HG03558 (cell line): Measurements from ENCODE around the gene ARPC2.
"Not testable (repeated sequence)": the region's sequence is repeated elsewhere in the genome, so short reads cannot be mapped to it uniquely, and the experiment has no call there.

ENCODE experiments used
- ATAC-seq: cut with Tn5 transposase; IDR thresholded peaks from one replicate; pipeline ENCODE4 v1.9.1; 2021; ENCODE audit warnings: moderate number of reproducible peaks; ENCODE audit not compliant: unreplicated experiment; ENCODE audit errors: extremely low read depth

ARPC2 gene

DNA sequence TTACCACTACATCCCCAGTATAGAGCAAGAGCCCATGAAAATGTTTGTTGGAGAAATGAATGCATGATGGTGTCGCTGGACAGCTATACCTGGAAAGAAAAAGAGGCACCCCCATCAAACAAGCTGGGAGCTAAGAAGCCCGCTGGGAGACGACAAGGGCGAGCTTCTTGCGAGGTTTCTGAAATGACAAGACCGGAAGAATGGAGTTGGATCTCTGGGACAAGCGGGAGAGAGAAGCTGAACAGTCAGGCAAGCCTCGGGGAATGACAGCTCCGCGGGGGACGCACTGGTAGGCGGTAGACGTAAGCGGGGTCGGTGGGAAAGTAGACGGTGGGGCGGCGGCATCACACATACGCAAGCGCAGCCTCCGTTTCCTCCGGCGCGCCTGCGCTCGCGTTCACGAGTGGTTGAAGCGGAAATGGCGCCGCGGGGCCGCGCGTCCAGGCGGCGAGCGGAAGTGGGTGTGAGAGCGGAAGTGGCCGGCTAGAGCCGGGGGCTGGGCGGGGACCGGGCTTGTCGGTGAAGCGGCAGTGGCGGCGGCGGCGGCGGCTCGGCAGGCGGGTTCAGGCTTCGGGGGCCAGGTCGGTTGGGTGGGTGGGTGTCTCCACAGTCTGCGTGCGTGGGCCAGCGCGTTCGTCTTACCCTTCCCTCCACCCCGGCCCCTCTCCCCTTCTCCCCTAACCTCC, at the start of gene ARPC2:
Gene ARPC2, plus strand, starts transcription at position 516 of the 686 bp plus-strand sequence. CDS start 282 bp downstream, outside the sequence.
- peak; percentile 54 for ATAC-seq

DNA sequence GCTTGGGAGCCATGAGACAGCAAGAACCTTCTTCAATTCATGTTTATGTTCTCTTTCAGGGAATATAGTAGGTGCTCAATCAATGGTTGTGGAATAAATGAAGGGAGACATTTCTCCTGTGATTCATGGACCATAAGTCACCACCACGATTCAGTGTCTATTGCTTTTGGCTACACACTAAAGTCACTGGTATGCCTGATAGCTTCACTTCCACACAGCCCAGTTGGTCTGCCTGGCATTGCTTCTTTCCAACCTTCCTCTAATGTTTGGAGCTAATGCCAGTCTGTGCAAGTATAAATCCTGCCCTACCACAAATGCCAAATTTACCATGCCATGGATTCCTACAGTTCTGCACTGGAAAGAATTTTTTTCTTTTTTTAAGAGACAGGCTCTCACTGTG, 49.0 kb upstream of the ARPC2 start:
- no peak for ATAC-seq

DNA sequence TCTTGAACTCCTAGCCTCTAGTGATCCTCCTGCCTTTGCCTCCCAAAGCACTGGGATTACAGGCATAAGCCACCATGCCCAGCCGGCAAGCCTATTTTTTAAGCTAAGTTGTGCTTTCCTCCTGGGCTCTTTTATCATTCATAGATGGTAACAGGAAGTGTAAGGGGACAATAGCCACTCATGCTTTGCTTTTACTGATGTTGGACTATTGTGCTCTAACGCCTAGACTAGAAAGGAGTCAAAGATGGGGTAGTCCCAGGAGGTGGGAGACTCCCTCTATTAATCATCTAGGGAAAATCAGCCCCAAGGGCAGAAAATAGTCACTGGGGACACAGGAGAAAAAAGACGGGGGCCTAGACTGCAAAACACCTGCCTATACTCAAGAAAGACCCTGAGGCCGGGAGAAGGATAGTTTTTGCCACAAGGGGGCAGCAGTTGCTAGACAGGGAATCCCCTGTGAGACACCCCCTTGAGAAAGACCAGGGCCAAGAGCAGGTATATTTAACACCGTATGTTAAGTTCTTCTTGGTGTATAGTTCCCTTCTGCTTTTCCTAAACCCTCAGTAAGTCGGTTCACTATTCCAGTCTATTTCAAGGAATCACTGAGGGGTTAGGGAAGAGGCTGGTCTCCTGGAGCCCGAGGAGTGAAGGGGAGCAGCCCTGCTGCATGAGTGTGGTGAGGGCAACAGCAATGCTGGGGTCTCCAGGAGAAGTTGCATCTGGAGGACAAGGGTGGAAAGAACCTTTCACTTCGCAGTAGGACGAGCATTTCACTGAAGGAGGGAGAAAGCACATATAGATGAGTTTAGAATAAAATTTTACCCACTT, 48.1 kb upstream of the ARPC2 start:
- no peak for ATAC-seq

DNA sequence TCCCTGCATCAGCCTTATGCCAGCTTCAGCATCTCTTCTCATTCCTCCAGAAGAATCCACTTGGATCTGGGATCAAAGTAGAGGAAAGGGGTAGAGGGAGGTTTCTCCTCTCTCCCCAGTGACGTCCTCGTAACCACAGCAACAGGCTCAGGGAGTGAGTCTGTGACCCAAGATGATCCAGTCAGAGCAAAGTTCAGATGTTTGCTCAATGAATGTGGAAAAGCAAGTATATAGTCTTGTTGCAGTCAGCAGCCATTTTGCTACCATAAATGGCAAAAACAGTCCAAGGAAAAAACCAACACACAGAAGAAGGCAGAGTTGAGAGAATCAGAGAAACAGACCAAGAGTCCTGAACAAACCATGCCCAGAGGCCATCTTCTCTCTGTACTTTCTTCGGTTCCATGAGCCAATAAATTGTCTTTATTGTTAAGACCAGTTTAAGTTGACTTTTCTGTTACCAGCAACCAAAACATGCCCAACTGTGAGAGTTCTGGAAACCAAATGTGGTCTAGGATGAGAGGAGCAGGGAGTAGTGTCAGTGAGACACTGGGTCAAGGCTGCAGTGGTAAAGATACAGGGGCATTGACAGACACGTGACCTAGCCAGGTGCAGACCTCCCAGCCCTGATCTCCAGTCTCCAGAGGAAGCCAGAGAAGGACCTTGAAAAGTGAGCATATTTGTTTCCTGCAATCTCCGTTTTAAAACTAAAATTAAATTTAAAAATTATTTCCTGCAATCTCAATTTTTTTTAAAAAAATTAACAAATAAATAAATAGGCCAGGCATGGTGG, 47.0 kb upstream of the ARPC2 start:
- ATAC-seq: no peak

DNA sequence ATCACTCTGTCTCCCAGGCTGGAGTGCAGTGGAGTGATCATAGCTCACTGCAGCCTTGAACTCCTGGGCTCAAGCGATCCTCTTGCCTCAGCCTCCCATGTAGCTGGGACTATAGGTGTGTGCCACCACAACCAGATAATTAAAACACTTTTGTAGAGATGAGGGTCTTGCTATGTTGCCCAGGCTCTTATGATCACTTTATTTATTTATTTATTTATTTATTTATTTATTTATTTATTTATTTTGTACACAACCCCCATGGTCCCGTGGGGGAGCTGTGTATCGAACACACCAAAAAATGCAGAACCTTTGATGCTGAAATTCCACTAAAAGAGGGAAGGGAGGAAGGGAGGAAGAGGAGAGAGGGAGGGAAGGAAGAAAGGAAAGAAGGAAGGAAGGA, 45.2 kb upstream of the ARPC2 start:
- not testable (repeated sequence) for ATAC-seq

DNA sequence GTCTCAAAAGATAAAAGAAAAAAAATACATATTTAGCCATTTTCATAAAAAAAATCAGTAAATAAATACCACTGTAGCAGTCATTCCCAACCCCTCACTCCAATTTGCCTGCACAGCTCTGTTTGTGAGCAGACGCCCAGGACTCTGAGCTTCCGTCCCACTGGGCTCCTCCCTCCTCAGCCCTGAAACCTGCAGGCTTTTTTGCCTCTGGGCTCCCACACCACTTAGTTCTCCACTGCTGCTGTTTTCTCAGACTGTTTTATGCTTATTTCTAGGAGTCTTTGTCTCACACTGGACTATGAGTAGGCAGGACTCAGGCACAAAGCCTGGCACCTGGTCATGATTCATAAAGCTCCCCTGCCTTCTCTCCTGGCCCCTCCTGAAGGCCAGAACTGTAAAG, 44.1 kb upstream of the ARPC2 start:
- ATAC-seq: no peak

DNA sequence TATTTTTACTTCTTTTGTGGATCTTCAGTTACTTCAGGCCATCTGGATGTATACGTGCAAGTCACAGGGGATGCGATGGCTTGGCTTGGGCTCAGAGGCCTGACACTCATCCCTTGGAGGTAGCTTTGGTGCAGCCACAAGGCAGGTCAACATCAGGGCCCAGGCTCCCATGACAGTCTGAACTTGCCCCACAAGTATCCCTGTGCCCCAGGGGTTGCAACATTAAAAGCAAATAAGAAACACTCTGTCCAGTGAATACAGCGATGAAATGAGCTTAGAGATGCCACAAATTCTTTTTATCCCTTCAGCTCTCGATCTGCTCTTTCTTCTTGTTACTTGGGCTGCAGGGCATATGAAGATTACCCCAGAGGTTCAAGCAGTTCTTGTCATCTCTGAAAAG, 37.2 kb upstream of the ARPC2 start:
- no peak for ATAC-seq

DNA sequence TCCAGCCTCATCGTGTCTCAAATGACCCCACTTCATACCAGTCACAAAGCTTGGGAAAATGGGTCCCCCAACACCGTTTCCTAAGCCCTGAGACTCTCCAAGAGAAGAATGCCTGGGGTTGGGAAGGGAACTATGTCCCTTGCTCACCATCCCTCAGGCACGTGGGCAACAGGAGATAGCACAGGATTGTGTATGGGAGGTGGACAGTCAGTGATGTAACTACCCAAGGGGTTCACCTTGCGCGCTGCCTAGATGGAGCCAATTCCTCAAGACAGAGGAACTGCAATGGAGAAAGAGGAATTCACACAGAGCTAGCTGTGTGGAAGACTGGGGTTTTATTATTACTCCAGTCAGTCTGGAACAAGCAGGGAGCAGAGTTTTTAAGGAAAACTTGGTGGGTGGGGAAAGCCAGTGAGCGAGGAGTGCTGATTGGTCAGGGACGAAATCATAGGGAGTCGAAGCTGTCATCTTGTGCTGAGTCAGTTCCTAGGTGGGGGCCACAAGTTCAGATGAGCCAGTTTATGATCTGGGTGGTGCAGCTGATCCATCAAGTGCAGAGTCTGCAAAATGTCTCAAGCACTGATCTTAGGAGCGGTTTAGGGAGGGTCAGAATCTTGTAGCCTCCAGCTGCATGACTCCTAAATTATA, 36.4 kb upstream of the ARPC2 start:
- ATAC-seq: no peak

DNA sequence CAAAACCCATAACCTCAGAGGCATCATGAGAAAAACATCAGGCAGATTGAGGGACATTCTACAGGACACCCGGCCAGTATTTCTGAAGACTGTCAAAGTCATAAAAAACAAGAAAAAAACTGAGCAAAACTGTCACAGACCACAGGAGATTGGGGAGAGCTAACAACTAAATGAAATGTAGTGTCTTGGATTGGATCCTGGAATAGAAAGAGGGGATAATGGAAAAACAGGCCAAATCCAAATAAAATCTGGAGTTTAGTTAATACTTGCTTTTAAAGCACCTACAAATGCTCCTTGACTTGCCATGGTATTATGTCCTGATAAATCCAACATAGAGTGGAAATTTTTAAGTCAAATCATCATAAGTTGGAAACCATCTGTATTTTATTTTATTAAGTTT, 32.7 kb upstream of the ARPC2 start:
- no peak for ATAC-seq

DNA sequence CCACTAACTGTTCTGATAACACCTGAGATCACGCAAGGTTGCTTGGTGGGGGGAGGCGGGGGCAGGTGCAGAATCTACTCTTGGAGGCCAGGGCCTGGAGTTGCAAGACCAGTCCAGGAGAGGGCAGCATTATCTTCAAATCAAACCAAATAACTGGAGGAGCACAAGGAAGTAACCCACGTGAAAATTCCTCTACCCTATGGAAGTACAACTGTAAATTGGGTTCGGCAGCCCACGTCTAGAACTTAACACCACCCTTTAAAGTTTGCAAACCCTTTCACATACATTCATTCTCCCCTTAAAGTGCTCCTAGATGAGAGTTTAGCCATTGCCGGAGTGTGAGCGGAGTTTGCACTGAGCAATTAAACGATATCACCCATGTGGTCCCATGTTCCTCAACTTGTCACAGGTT, 30.6 kb upstream of the ARPC2 start:
- no peak for ATAC-seq

DNA sequence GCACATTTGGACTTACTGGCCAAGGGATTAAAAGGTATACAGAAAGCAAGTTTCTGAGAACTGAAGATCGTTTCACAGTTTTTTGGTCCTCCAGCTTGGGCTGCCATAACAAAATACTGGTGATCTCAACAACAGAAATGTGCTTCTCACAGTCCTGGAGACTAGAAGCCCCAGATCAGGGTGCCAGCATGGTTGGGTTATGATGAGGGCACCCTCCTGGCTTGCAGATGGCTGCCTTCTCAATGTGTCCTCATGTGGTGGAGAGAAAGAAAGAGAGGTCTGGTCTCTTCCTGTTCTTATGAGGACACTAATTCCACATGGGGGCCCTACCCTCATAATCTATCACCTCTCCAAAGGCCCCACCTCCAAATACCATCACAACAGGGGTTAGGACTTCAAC, 30.1 kb upstream of the ARPC2 start:
- no peak for ATAC-seq

DNA sequence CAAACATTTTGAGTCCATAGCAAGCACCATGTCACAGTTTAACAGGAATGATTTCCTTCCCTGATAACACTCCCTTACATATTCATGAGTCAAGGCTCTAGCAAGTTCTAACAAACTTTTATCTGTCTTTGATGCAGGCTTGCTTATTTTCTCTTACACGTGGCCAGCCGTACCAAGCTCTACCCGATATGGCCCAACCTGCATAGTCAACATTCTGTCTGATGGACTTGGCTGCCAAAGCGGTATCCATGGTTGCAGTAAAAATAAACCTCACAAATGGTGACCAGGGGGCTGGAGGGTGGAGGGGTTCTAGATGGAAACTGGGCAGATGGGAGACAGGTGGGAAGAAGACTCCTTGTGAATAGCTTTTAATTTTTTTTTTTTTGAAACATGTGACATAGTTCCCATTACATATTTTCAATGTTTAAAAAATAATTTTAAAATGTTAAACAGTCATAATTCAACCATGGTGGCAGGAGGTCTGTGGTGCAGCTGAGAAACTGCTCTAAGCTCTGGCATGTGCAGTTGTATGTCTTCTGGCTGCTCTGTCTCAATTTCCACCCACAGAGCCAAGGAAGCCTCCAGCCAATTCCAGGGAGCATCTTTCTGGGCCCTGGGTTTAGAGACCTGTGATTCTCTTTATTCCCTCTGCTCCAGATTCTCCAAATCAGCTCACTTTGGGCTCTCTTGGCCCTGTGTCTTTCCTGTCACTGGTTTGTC, 29.5 kb upstream of the ARPC2 start:
- no peak for ATAC-seq

DNA sequence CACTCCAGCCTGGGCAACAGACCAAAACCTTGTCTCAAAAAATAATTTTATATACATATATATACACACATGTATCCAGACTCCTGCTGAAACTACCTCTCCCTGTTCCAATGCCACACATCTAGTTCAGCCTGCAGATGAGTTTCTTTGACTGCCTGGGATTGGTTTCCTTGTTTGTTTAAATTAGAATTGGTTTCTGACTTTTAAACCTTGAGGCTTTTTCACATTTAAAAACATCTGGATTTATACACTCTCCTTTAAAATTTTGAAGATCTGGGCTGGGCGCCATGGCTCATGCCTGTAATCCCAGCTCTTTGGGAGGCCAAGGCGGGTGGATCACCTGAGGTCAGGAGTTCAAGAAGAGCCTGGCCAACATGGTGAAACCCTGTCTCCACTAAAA, 28.5 kb upstream of the ARPC2 start:
- no peak for ATAC-seq

DNA sequence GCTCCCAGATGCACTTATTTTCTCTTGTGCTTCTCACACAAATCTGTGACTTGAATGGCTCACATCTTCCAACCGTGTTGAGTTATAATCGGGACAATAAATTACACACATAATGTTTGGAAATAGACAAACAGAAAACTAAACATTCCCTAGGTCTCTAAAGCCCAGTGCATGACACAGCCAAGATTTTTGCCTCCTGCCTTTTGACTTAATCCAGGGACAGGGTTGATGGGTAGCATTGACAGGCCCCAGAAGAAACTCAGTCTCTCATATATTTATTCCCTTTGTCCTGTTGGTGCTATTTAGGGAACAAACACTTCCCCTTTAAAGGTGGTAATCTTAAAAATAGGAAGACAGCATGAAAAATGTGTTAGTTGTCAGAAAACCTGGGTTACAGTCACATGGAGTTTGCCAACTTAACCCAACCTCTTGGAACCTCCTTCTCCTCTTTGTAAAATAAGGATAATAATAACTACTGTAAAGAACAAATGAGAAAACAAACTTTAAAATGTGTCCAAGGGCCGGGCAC, 24.0 kb upstream of the ARPC2 start:
- no peak for ATAC-seq

DNA sequence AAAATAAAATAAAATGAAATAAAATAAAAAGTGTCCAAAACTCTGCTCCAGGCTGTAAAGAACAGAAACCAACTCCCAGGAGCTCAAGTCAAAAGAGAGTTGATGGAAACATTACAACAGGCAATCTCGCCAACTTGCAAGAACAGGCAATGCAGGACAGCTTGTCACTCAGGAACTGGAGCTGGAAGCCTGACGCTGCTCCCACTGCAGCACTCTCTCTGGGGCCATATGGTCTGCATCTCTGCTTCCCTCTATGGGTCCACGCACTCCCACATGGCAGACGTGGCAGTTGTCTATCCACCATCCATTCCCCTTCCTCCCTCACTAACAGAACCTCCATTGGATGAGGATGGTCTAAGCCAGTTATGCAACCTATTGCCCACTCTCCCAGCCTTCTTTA, 23.3 kb upstream of the ARPC2 start:
- no peak for ATAC-seq

DNA sequence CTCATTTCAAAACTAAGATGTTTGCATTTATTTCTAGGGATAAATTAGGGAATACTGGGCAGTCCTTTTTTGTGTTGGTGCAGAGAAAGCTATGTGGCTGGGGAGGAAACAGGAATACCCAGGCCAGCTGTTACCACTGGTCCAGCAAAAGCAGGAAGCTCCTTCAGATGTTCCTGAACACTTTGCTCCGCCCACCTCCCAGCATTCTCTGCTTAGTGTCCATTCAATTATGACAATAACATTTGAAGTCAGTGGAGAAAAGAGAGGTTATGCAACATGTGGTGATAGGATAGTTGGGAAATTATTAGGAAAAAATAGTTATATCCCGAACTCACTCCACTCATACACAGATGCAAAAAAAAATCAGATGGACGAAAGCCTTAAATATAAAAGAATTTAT, 22.1 kb upstream of the ARPC2 start:
- ATAC-seq: no peak

DNA sequence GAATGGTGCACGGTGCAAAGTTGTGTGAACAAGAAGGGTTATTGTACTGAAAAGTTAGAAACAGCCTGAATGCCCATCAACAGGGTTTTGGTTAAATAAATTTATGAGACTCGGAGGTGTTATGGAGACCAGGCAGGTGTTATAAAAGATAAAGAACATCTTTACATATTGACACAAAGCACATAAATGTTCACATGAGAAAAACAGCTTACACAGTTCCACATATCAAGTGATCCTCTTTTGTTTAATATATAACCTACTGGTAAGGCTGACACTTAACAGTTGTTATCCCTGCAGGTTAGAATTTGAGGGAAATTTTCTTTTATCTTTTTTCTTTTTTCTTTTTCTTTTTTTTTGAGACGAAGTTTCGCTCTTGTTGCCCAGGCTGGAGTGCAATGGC, 20.0 kb upstream of the ARPC2 start:
- no peak for ATAC-seq

DNA sequence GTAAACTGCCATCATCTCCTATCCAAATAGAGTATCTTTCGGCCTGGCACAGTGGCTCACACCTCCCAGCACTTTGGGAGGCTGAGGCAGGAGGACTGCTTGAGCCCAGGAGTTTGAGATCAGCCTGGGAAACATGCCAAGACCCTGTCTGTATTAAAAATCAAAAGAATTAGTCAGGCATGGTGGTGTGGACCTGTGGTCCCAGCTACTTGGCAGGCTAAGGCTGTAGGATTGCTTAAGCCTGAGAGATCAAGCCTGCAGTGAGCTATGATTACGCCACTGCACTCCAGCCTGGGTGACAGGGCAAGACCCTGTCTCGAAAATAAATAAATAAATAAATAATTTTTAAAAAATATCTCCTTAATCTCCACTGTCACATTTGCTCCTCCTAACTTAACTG, 14.7 kb upstream of the ARPC2 start:
- ATAC-seq: no peak

DNA sequence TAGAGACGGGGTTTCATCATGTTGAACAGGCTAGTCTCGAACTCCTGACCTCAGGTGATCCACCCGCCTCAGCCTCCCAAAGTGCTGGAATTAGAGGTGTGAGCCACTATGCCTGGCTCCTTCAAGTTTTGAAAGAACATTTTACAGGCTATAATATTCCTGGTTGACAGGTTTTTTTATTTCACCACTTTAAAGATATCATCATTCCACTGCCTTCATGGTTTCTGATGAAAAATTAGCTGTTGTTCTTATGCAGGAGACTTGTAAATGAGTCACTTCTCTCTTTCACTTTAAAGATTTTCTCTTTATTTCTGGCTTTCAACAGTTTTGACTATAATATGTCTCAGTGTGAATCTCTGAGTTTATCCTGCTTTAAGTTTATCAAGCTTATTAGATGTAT, 7.9 kb upstream of the ARPC2 start:
- ATAC-seq: no peak

DNA sequence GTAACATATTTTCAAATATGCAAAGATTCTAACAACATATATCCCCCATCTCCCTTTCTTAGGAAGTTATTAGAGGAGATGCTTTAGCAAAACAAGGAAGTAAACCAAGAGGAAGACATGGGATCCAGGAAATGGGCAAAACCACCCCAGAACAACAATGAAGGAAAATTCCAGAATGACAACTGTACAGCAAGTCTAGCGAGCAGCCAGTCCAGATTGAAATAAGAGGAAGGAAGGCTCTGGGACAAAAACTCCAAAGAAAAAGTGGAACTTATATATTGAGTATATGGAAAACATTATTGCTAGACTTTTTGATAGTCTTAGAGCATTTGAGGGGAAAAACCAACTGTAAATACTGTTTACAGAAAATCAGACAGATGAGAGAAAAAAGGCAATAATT, 2.9 kb upstream of the ARPC2 start:
- ATAC-seq: no peak
